GM04504 (cell line): ENCODE results near the gene HAND1.
"Not testable (repeated sequence)": the region's sequence is repeated elsewhere in the genome, so short reads cannot be mapped to it uniquely, and the experiment has no call there.

Experiments used
- DNase-seq: peaks from one replicate; pipeline ENCODE4 v3.0.0-alpha.2; 2012; ENCODE audit warnings: low read depth

The HAND1 gene

GRCh38 chr5:154478224-154478565, at the start of gene HAND1:
TSS of gene HAND1 (minus strand) at chr5:154478227. CDS start at chr5:154478008, 219 bp downstream.
- DNase-seq = no peak

- DNase-seq = no peak
These were observed 48.5 kb upstream of the HAND1 start for GRCh38 chr5:154526231-154527226.

GRCh38 chr5:154524859-154525258, 46.8 kb upstream of the HAND1 start:
- no peak for DNase-seq

DNA sequence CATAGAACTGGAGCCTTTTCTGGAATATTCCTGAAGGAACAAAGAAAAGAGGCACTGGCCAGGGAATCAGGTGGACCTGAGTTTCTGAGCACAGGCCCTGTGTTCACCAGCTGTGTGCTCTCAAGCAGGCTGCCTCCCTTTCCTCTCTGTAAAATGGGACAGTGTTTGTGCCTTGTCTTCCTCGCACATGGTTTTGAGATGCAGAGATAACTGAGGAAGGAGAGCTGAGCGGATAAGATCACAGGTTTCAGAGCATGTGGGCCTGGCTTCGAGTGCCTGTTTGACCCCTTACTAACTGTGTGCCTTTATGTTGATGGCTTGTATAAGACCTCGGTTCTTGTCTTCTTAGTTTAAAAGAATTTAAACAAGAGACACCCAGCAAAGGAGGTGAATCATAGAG, 46.2 kb upstream of the HAND1 start:
- no peak for DNase-seq

DNA sequence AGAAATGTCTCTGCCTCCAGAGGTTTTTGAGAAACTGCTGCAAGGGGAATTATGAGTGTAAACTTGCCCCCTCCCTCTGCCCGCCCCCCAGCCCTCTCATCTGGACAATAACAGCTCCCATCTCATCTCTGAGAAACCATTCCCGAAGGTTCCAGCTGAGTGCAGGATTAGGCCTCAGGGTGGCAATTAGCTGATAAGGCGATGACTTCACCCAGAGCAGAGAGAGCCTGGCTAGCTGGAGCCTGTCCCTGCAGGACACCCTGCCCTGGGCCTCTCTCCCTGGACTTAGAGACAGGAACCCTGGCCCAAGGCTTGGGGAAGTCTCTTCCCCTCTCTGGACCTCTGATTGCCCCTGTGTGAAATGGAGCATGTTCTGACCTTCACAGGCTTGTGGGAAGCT, 45.7 kb upstream of the HAND1 start:
- DNase-seq = no peak

GRCh38 chr5:154523104-154523503, 45.1 kb upstream of the HAND1 start:
- DNase-seq = no peak

DNA sequence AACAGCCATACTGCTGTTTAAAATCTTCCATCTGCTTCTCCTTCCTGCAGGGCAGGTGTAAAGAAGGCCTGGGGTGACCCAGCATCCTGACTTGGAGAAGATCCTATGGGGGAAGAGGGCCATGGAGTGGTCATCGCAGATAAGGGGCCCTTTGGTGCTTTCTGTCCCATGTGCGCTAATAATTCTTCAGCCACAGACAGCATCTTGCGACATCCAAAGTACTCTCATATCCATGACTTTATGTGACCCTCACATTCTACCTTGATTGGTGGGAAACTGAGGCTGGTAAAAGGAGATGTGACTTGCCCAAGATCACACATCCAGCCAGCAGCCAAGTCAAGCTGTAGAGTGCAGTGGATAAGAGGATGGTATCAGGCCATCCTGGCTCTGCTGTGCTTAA, 44.3 kb upstream of the HAND1 start:
- DNase-seq = no peak

- no peak for DNase-seq
These were observed 43.7 kb upstream of the HAND1 start for GRCh38 chr5:154521756-154522155.

GRCh38 chr5:154520861-154521453, 42.9 kb upstream of the HAND1 start:
- DNase-seq = no peak

DNA sequence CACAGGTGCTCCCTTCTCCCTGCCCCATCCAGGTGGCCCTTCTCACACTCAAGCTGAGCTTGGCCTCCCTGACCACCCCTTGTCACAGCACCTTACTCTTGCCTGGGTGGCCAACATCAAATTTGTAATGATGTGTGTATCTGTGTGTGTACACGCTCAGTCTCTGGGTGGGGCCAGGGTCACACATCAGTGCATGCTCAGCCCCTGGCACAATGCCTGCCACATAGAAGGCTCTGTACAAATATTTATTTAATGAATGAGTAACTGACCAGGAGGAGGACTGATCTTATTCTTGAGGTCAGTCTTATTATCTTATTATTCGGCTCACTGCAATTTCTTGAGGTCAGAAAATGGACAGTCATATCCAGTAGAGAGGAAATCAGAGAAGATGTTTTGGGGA, 41.3 kb upstream of the HAND1 start:
- DNase-seq = no peak

DNA sequence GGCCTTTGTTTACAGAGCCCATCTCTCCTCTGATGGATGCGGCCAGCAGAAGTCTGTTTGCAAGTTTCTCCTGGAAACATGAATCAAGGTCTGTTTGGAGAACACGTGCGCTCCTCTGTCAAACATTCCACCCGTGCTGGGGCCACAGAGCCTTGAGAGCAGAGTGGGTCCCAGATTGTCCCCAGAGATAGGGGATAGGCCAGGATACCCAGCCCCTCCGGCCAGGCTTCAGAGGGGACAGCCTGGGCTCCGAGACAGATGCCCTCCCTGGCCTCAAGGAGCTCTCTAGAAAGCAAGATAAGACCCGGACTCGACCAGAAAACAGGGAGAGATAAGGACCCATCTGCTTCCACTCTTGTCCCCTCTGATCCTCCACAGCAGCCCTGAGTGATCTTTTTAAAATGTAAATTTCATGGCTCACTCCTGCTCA, 40.4 kb upstream of the HAND1 start:
- DNase-seq = no peak

DNA sequence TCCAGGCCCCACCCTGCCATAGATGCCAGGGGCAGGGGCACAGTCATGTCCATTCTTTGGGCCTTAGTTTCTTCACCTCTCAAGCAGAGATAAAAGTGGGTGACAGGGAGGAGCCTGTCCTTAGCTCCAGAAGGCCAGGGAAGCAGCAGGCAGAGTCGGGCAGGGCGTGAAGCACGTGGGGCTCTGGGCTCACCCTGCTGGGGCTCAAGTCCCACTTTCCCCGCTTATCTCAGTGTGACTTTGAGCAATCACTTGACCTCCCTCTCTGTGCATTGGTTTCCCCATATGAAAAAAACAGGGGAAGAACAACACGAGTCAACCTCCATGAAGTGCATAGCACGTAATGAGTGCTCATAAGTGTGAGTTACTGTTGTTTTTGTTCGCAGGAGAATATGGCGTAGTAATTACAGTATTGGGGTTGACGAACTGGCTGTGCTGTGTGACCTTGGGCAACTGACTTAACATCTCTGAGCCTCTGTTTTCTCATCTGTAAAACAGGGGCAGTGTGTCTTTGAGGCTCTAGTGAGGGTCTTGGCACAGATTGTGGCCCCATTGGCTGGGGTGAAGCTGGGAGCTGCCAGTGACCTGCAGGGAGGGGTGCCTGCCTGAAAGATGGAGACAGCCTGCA, 39.9 kb upstream of the HAND1 start:
- no peak for DNase-seq

GRCh38 chr5:154517181-154517580, 39.2 kb upstream of the HAND1 start:
- DNase-seq = no peak

GRCh38 chr5:154516475-154516874, 38.4 kb upstream of the HAND1 start:
- DNase-seq = no peak

GRCh38 chr5:154515488-154515887, 37.5 kb upstream of the HAND1 start:
- not testable (repeated sequence) for DNase-seq

- no peak for DNase-seq
These were observed 36.3 kb upstream of the HAND1 start for GRCh38 chr5:154514331-154514730.

DNA sequence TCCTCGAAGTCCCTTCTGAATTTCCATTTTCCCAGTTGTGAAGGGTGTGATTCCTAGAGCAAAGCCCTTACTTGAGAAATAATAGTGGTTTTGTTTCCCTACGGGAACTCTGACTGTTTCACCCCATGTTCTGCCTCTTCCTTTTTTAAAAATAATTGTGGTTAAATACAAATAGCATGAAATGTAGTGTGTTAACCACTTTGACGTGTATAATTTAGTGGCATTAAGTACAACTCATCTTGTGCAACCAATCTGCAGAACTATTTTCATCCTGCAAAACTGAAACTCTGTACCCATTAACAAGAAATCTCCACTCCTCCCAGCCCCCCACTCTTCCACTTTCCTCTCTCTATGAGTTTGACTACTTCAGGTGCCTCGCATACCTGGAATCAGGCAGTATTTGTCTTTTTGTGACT, 35.6 kb upstream of the HAND1 start:
- peak; percentile 15 for DNase-seq

DNA sequence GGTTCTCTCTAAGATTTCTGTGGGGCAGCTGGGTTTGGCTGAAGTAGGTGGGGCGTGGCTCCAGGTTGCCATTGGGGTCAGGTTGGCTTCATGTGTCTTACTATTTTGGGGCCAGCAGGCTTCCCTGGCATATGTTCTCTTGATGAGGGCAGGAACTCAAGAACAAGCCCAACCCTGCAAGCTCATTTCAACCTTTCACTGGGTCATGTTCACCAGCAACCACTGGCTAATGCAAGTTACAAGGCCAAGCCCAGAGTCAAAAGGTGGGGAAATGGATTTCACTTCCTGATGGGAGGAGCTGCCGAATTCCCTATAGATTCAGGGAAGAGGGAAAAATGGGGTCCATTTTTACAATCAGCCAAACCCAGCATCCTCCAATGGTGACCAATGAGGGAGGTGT, 34.0 kb upstream of the HAND1 start:
- DNase-seq = no peak

DNA sequence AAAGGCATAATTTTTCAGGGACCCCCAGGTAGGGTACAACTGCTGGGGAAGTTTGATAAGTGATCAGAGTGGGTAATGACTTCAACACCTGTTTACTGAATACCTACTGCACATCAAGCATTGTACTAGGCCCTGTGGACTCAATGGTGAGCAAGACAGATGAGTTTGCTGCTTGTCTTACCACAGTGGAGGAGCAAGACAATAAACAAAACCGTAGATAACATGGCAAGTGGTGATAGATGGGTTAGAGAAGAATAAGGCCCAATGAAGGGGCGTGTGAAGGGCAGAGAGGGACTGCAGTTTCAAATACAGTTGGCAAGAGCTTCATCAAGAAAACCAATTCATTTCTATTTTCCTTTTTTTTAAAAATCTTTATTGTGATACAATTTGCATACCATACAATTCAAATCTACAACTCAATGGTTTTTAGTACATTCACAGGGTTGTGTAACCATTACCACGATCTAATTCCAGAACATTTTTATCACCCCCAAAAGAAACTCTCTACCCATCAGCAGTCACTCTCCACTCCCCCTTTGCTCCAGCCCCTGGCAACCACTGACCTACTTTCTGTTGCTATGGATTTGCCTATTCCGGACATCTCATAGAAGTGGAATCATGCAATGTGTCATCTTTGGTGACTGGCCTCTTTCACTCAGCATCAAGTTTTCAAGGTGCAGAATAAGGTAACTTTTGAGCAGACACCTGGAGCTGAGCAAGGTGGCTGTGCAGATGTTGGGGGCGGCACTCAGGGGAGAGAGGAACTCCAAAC, 31.9 kb upstream of the HAND1 start:
- DNase-seq = no peak

GRCh38 chr5:154508114-154508513, 30.1 kb upstream of the HAND1 start:
- no peak for DNase-seq

GRCh38 chr5:154506716-154507080, 28.7 kb upstream of the HAND1 start:
- no peak for DNase-seq

DNA sequence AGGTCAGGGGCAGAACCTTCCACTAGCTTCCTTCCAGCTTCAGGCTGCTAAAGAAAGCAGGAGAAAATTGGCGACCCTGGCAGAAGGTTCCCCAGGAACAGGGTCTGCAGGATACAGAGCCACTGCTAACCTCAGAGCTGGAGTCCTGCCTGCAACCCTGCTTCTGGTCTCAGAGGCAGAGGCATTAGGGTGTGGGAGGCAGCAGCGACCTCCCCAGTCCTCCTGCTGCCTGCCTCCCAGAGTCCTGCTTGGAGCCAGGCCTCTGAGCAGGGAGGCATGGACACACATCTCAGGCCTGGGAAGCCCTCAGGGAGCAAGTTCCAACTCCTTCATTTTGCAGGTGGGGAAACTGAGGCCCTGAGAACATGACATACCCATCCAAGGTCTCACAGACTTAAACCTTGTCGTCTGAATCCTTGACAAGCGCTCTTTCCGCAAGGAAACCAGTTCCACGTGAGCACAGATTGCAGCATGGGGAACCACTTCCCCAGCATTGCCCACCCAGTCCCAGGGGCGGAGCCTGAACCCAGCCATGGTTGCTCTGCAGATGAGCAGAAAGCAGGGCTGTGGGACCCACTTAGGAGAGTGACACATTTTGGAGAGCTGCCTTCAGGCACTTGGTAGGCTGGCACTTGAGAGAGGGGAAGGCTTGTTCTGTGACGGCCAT, 28.2 kb upstream of the HAND1 start:
- DNase-seq = no peak
